ENCODE measurements around the gene ARL4C.

Gene ARL4C

GRCh38 chr2:234537929-234538328 lies 41.0 kb upstream of the ARL4C start:
- H3F3A ChIP-seq (ENCODE audit: insufficient read depth): no peaks in the 10 kb centered on the region

GRCh38 chr2:234536178-234536965 lies 39.5 kb upstream of the ARL4C start:
- H3K4me3 ChIP-seq (ENCODE audit: insufficient read depth, low read length, poor library complexity, severe bottlenecking): no peak overlapping the region
- no peaks in the 10 kb centered on the region for H3K27me3 ChIP-seq (ENCODE audit: low read length)
- H3K79me2 ChIP-seq (ENCODE audit: insufficient read depth, low read length): no peaks in the 10 kb centered on the region
- TF ChIP-seq CTCF (IDR thresholded peaks at IDR 0.05; ENCODE audit: insufficient read depth, low read length, poor library complexity, severe bottlenecking): no peak
- TF ChIP-seq EZH2phosphoT487 (conservative IDR thresholded peaks at IDR 0.05; ENCODE audit: low read length): no peak
- no peaks in the 10 kb centered on the region for H3K36me3 ChIP-seq (ENCODE audit: low read length)
- H3K9me3 ChIP-seq (ENCODE audit: insufficient read depth, low read length): no peaks in the 10 kb centered on the region
- no peak overlapping the region for H3K27ac ChIP-seq (ENCODE audit: low read depth, low read length)
- no peak overlapping the region for H2AFZ ChIP-seq (ENCODE audit: low read depth, low read length, severe bottlenecking)
- no peak overlapping the region for H3K9ac ChIP-seq (ENCODE audit: low read length)
- H3F3A ChIP-seq (ENCODE audit: insufficient read depth): no peaks in the 10 kb centered on the region
- H4K20me1 ChIP-seq (ENCODE audit: low read depth, low read length): no peaks in the 10 kb centered on the region
- no peaks in the 10 kb centered on the region for H3K9me2 ChIP-seq (replicated peaks; ENCODE audit: insufficient read depth, low read length)
- no peak overlapping the region for H3K4me2 ChIP-seq (ENCODE audit: low read depth, low read length, poor library complexity, severe bottlenecking)

More at GRCh38 chr2:234537929-234538328, 41.0 kb upstream of the ARL4C start:
- H3K9ac ChIP-seq (ENCODE audit: low read length): no peak overlapping the region
- no peaks in the 10 kb centered on the region for H3K9me3 ChIP-seq (ENCODE audit: insufficient read depth, low read length)
- no peak overlapping the region for H2AFZ ChIP-seq (ENCODE audit: low read depth, low read length, severe bottlenecking)
- H3K4me3 ChIP-seq (ENCODE audit: insufficient read depth, low read length, poor library complexity, severe bottlenecking): no peak overlapping the region
- no peak overlapping the region for H3K4me2 ChIP-seq (ENCODE audit: low read depth, low read length, poor library complexity, severe bottlenecking)
- no peaks in the 10 kb centered on the region; the same call in 1 of the 2 replicates for H3K27me3 ChIP-seq (ENCODE audit: low read length)
- H3K27ac ChIP-seq (ENCODE audit: low read depth, low read length): no peak overlapping the region
- no peaks in the 10 kb centered on the region for H3K36me3 ChIP-seq (ENCODE audit: low read length)
- H4K20me1 ChIP-seq (ENCODE audit: low read depth, low read length): no peaks in the 10 kb centered on the region
- no peaks in the 10 kb centered on the region for H3K9me2 ChIP-seq (replicated peaks; ENCODE audit: insufficient read depth, low read length)
- H3K79me2 ChIP-seq (ENCODE audit: insufficient read depth, low read length): no peaks in the 10 kb centered on the region
- TF ChIP-seq CTCF (IDR thresholded peaks at IDR 0.05; ENCODE audit: insufficient read depth, low read length, poor library complexity, severe bottlenecking) (no peak), EZH2phosphoT487 (conservative IDR thresholded peaks at IDR 0.05; ENCODE audit: low read length) (no peak)

DNA sequence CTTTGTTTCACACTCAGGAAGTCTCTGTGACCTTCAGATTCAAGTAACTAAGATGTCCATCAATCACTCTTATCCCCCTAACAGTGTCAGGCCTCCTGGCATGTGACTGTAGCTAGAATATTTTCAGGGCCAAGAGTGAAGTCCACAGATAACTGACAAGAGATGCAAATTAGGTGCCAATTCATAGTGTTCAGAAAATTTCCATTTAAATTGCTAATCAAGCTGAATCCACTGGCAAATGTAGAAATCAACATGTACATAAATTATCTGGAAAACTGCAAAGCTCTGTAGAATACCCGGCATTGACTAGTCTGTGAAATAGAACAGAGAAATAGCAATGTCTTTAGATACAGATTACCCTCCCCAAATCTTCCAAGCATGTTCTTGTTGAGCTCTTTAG lies 38.6 kb upstream of the ARL4C start:
- Histone ChIP-seq H3F3A (ENCODE audit: insufficient read depth) (no peaks in the 10 kb centered on the region), H3K27me3 (ENCODE audit: low read length) (no peaks in the 10 kb centered on the region)

More for the DNA sequence above, 38.6 kb upstream of the ARL4C start:
- TF ChIP-seq CTCF (IDR thresholded peaks at IDR 0.05; ENCODE audit: insufficient read depth, low read length, poor library complexity, severe bottlenecking): no peak
- Histone ChIP-seq H3K27ac (ENCODE audit: low read depth, low read length) (no peak overlapping the region), H3K79me2 (ENCODE audit: insufficient read depth, low read length) (no peaks in the 10 kb centered on the region), H3K9me2 (replicated peaks; ENCODE audit: insufficient read depth, low read length) (no peaks in the 10 kb centered on the region), H3K36me3 (ENCODE audit: low read length) (no peaks in the 10 kb centered on the region), H3K4me3 (ENCODE audit: insufficient read depth, low read length, poor library complexity, severe bottlenecking) (no peak overlapping the region), H3K9me3 (ENCODE audit: insufficient read depth, low read length) (no peaks in the 10 kb centered on the region), H3K4me2 (ENCODE audit: low read depth, low read length, poor library complexity, severe bottlenecking) (no peak overlapping the region), H2AFZ (ENCODE audit: low read depth, low read length, severe bottlenecking) (no peak overlapping the region), H4K20me1 (ENCODE audit: low read depth, low read length) (no peaks in the 10 kb centered on the region), H3K9ac (ENCODE audit: low read length) (no peak overlapping the region)

All from SU-DHL-6 (cell line).